ENCODE results near the gene RAB44.

Gene RAB44

GRCh38 chr6:36769183-36769675 is 71.6 kb downstream of the RAB44 start:
- H3K36me3 Mint-ChIP-seq (ENCODE audit: low read depth) = no peaks in the 10 kb centered on the region
- H3K9me3 Mint-ChIP-seq = no peaks in the 10 kb centered on the region
- H3K4me3 Mint-ChIP-seq = no peak overlapping the region
- peak overlapping the region; percentile 32 for H3K27ac Mint-ChIP-seq
- no peak for TF ChIP-seq CTCF (IDR thresholded peaks at IDR 0.05)
- H3K27me3 Mint-ChIP-seq (ENCODE audit: low read depth, poor library complexity) = peaks cover 13% of the 10 kb centered on the region
- H3K4me1 Mint-ChIP-seq = peaks cover 59% of the 10 kb centered on the region
- no peak for DNase-seq

- peaks cover 20% of the 10 kb centered on the region for H3K27me3 Mint-ChIP-seq (ENCODE audit: low read depth, poor library complexity)
Observed at GRCh38 chr6:36769676-36770499, 72.3 kb downstream of the RAB44 start.

GRCh38 chr6:36771145-36771544 is 73.5 kb downstream of the RAB44 start:
- peaks cover 45% of the 10 kb centered on the region for H3K4me1 Mint-ChIP-seq
- H3K36me3 Mint-ChIP-seq (ENCODE audit: low read depth) = no peaks in the 10 kb centered on the region
- no peak overlapping the region for H3K4me3 Mint-ChIP-seq
- no peak for DNase-seq
- TF ChIP-seq CTCF (IDR thresholded peaks at IDR 0.05) = no peak
- peak overlapping the region; percentile 13 for H3K27ac Mint-ChIP-seq
- H3K9me3 Mint-ChIP-seq = no peaks in the 10 kb centered on the region
- H3K27me3 Mint-ChIP-seq (ENCODE audit: low read depth, poor library complexity) = peaks cover 19% of the 10 kb centered on the region

More at GRCh38 chr6:36769676-36770499, 72.3 kb downstream of the RAB44 start:
- peaks cover 58% of the 10 kb centered on the region for H3K4me1 Mint-ChIP-seq
- no peak for TF ChIP-seq CTCF (IDR thresholded peaks at IDR 0.05)
- no peaks in the 10 kb centered on the region for H3K36me3 Mint-ChIP-seq (ENCODE audit: low read depth)
- peak overlapping the region; percentile 32 for H3K27ac Mint-ChIP-seq
- H3K9me3 Mint-ChIP-seq = no peaks in the 10 kb centered on the region
- H3K4me3 Mint-ChIP-seq = no peak overlapping the region
- DNase-seq = no peak

- Mint-ChIP-seq H3K27ac (no peak overlapping the region), H3K4me3 (no peak overlapping the region), H3K9me3 (no peaks in the 10 kb centered on the region), H3K27me3 (ENCODE audit: low read depth, poor library complexity) (peaks cover 28% of the 10 kb centered on the region), H3K36me3 (ENCODE audit: low read depth) (no peaks in the 10 kb centered on the region), H3K4me1 (peaks cover 47% of the 10 kb centered on the region)
- DNase-seq = no peak
- TF ChIP-seq CTCF (IDR thresholded peaks at IDR 0.05) = no peak
Observed at GRCh38 chr6:36772397-36772796, 74.8 kb downstream of the RAB44 start.

- Mint-ChIP-seq H3K27me3 (ENCODE audit: low read depth, poor library complexity) (peaks cover 42% of the 10 kb centered on the region), H3K4me3 (no peak overlapping the region), H3K9me3 (no peaks in the 10 kb centered on the region), H3K4me1 (peaks cover 40% of the 10 kb centered on the region), H3K36me3 (ENCODE audit: low read depth) (no peaks in the 10 kb centered on the region), H3K27ac (peak overlapping the region; percentile 52)
- no peak for DNase-seq
- no peak for TF ChIP-seq CTCF (IDR thresholded peaks at IDR 0.05)
Observed at GRCh38 chr6:36774331-36774730, 76.7 kb downstream of the RAB44 start.

- H3K27ac Mint-ChIP-seq = no peak overlapping the region
- H3K9me3 Mint-ChIP-seq = no peaks in the 10 kb centered on the region
- H3K36me3 Mint-ChIP-seq (ENCODE audit: low read depth) = no peaks in the 10 kb centered on the region
- no peak for TF ChIP-seq CTCF (IDR thresholded peaks at IDR 0.05)
- peaks cover 46% of the 10 kb centered on the region for H3K4me1 Mint-ChIP-seq
- H3K27me3 Mint-ChIP-seq (ENCODE audit: low read depth, poor library complexity) = peaks cover 41% of the 10 kb centered on the region
- no peak overlapping the region for H3K4me3 Mint-ChIP-seq
- no peak for DNase-seq
Observed at GRCh38 chr6:36776167-36776566, 78.5 kb downstream of the RAB44 start.
